GM12878 (cell line): ENCODE results near the gene URAD. TPM values are rescaled to one million over a fixed set of nuclear protein-coding genes. Genes with fewer than 3 reads are reported as not detected.

Experiments used
- ATAC-seq: fragments of 200-7000 bp; cut with Tn5 transposase; 3 replicates; pipeline ENCODE4 v1.9.1; 2020; ENCODE audit warnings: mild to moderate bottlenecking, moderate library complexity
- BruUV-seq: library from RNA; stranded (reverse); fragments of 400-500 nt; replicated peaks from 2 replicates; lab custom pipeline; 2021; lab: Mats Ljungman, UMichigan
- CTCF ChIA-PET: fragments of 300-600 bp; sonication (Branson Sonifier 250); formaldehyde crosslinking; extraction: SDS; loops from one replicate; lab custom pipeline; 2021; ENCODE audit warnings: inconsistent platforms; lab: Yijun Ruan, JAX
- POLR2A ChIA-PET: fragments of 350-600 bp; formaldehyde crosslinking; extraction: SDS; loops from one replicate; lab custom pipeline; 2021; ENCODE audit warnings: inconsistent platforms; lab: Charles Lee
- RAD21 ChIA-PET: fragments of 300-600 bp; sonication (Branson Sonifier 250); formaldehyde crosslinking; loops from one replicate; lab custom pipeline; 2023; ENCODE audit warnings: antibody characterized with exemption; ENCODE audit not compliant: unreplicated experiment; lab: Charles Lee
- SMC1A ChIA-PET: fragments of 300-600 bp; sonication (Branson Sonifier 250); formaldehyde crosslinking; loops from one replicate; lab custom pipeline; 2023; ENCODE audit not compliant: unreplicated experiment, uncharacterized antibody; lab: Charles Lee
- DNase-seq: peaks from one replicate; pipeline ENCODE4 v3.0.0-alpha.2; 2011; ENCODE audit warnings: low read depth, low spot score
- FAIRE-seq: peaks from 3 replicates; lab custom pipeline; 2011; peaks lifted over from hg19 to GRCh38; lab: Jason Lieb, UNC
- H2AFZ ChIP-seq: 2 replicates; pipeline ENCODE4 v1.6.0; 2011; ENCODE audit warnings: low read depth, low read length, control low read depth; ENCODE audit not compliant: control insufficient read depth
- H3K27ac ChIP-seq: 2 replicates; pipeline ENCODE4 v1.5.1; 2011; ENCODE audit warnings: control low read depth; ENCODE audit not compliant: control insufficient read depth, insufficient read depth
- H3K27me3 ChIP-seq, 2 experiments: replicated peaks in 1 of 2; 2 replicates each; pipeline versions ENCODE4 v1.6.0 to v1.6.1; 2011; ENCODE audit warnings: low read length in 1 of 2; ENCODE audit not compliant: control insufficient read depth in 2 of 2, insufficient read depth in 2 of 2
- H3K36me3 ChIP-seq, 2 experiments: 2 replicates each; pipeline ENCODE4 v1.5.1; 2011; ENCODE audit warnings: low read length in 1 of 2; ENCODE audit not compliant: control insufficient read depth in 2 of 2, insufficient read depth in 2 of 2
- H3K4me1 ChIP-seq: 2 replicates; pipeline ENCODE4 v1.6.1; 2011; ENCODE audit warnings: mild to moderate bottlenecking, low read length, moderate library complexity, mixed read lengths; ENCODE audit not compliant: control insufficient read depth, insufficient read depth
- H3K4me2 ChIP-seq: 2 replicates; pipeline ENCODE4 v1.6.0; 2011; ENCODE audit warnings: control low read depth; ENCODE audit not compliant: control insufficient read depth, insufficient read depth
- H3K4me3 ChIP-seq: fragments of 200-600 bp; sonication (generic); 2 replicates; pipeline ENCODE4 v1.5.1; 2016
- H3K79me2 ChIP-seq: 2 replicates; pipeline ENCODE4 v1.6.0; 2011; ENCODE audit warnings: low read length; ENCODE audit not compliant: control insufficient read depth, insufficient read depth
- H3K9ac ChIP-seq: 2 replicates; pipeline ENCODE4 v1.8.0; 2011; ENCODE audit warnings: low read length, control low read depth, mixed read lengths; ENCODE audit not compliant: control insufficient read depth, insufficient read depth
- H3K9me3 ChIP-seq: replicated peaks from 3 replicates; pipeline ENCODE4 v1.5.1; 2011; ENCODE audit warnings: mild to moderate bottlenecking, low read length; ENCODE audit not compliant: control insufficient read depth, insufficient read depth
- H4K20me1 ChIP-seq: 2 replicates; pipeline ENCODE4 v1.6.0; 2011; ENCODE audit not compliant: control insufficient read depth, insufficient read depth
- CREB1 ChIP-seq: IDR thresholded peaks from 2 replicates; pipeline ENCODE4 v1.6.1; 2012; ENCODE audit warnings: low read depth, mild to moderate bottlenecking, inconsistent platforms
- ELK1 ChIP-seq: IDR thresholded peaks from 2 replicates; pipeline ENCODE4 v1.6.1; 2012; ENCODE audit warnings: low read depth, low read length, improper control_type of control experiment
- GABPA ChIP-seq: IDR thresholded peaks from 2 replicates; pipeline ENCODE4 v1.6.1; 2014; ENCODE audit warnings: antibody characterized with exemption, low read depth, mild to moderate bottlenecking, inconsistent platforms
- NBN ChIP-seq: fragments of 450-650 bp; IDR thresholded peaks from 2 replicates; pipeline ENCODE4 v1.6.1; 2016
- SUZ12 ChIP-seq: fragments of 200-600 bp; sonication (generic); IDR thresholded peaks from one replicate; pipeline ENCODE4 v1.6.1; 2018; ENCODE audit warnings: antibody characterized with exemption, mild to moderate bottlenecking; ENCODE audit not compliant: unreplicated experiment
- ZBTB40 ChIP-seq: fragments of 450-650 bp; IDR thresholded peaks from 2 replicates; pipeline ENCODE4 v1.6.1; 2016; ENCODE audit warnings: mild to moderate bottlenecking, moderate library complexity, borderline replicate concordance
- WGBS: methylation state at CpG from one replicate; pipeline ENCODE4 v1.1.6; 2016; ENCODE audit warnings: low lambda C conversion rate; ENCODE audit not compliant: insufficient replicate concordance, insufficient coverage; ENCODE audit errors: missing lambda C conversion rate; 5-methylcytosine and 5-hydroxymethylcytosine counted together
- in situ Hi-C: fragments of 300-500 bp; cut with MboI; formaldehyde crosslinking; loops from 9 replicates; pipeline ENCODE4 v1.14.3; 2018; ENCODE audit warnings: mixed read lengths
- intact Hi-C: fragments of 100-400 bp; cut with micrococcal nuclease; formaldehyde crosslinking; loops from one replicate; pipeline ENCODE4 v1.14.2; 2022; ENCODE audit not compliant: unreplicated experiment
- polyA plus RNA-seq, 11 experiments: library from polyadenylated mRNA; depleted of rRNA in 4 of 11; unstranded in 6 of 11; stranded (reverse) in 5 of 11; fragments of >200 nt; fragmentation: Nextera tagmentation in 4 of 11; fragmentation: Illumina TruSeq in 1 of 11; extraction: Ambion mirVana in 4 of 11; extraction: Trizol in 1 of 11; gene quantifications; 1 replicate in 1 of 11; 2 replicates in 10 of 11; pipeline versions ENCODE4 v1.2.1 to v1.2.3, GENCODE V29; 2011 to 2016; ENCODE audit warnings: inconsistent platforms in 2 of 11, missing spikeins in 2 of 11, low read depth in 1 of 11
- total RNA-seq, 4 experiments: library from RNA; depleted of rRNA in 3 of 4; stranded (reverse); fragments of >200 nt in 3 of 4; fragmentation: Illumina TruSeq in 1 of 4; extraction: Trizol in 1 of 4; gene quantifications; 2 replicates each; pipeline versions ENCODE4 v1.2.1 to v1.2.3, GENCODE V29; 2013 to 2021

The URAD gene
- total and polyA plus RNA-seq, 10 of the 15 experiments (the other 5 are each of a cell fraction or from before 2014, with no cell fraction given) = not detected

DNA sequence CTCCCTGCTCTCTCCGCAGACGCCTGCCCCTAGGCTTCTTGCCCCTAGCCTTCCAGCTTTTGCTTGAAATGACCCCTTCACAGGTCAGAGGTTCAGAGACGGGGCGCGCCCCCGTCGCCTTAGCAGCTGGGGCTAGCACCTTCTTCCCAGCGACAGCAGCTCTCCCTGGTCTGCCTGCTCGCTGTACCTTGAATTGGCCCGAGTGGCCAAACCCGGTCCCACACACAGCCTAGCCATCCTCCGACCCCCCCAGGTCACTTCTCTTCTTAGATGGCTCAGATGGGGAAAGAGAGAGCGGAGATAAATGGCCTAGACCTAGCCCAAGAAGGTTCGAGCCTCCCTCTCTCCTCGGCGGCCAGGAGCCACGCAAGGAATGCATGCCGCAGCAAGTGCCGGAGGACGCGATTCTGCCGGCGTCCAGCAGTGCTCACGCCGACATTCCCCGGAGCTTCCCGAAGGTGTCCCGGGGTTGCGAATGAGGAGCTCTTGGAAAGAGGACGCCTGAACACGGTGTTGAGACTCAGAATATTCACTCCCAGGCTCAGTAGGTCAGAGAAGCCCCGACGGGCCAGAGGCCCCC is 20.7 kb downstream of the URAD start:
- peaks cover 16 to 22% of the 10 kb centered on the region in 2 experiments for H3K27me3 ChIP-seq
- no peaks in the 10 kb centered on the region for H4K20me1 ChIP-seq
- 21% methylated on average over 33 of the region's 33 CpGs for WGBS
- intact Hi-C loops (no loop called here), in situ Hi-C loops (no loop called here)
- H3K9ac ChIP-seq = no peak overlapping the region
- SMC1A ChIA-PET = no interaction called here
- DNase-seq (no peak), ATAC-seq (no peak)
- no peak overlapping the region for H3K4me2 ChIP-seq
- no peak overlapping the region for H2AFZ ChIP-seq
- no peaks in the 10 kb centered on the region for H3K4me1 ChIP-seq
- BruUV-seq = no TSS peak
- no peaks in the 10 kb centered on the region for H3K9me3 ChIP-seq
- RAD21 ChIA-PET = no interaction called here
- no peak overlapping the region for H3K4me3 ChIP-seq
- H3K79me2 ChIP-seq = no peaks in the 10 kb centered on the region
- no peak overlapping the region for H3K27ac ChIP-seq
- no peaks in the 10 kb centered on the region for H3K36me3 ChIP-seq
- POLR2A ChIA-PET = no interaction called here
- TF ChIP-seq SUZ12 (peak; percentile 7), ZBTB40 (no peak), CREB1 (no peak), ELK1 (no peak), GABPA (no peak), NBN (no peak)
- TF ChIP-seq, all 136 proteins: peak for 1
- no peak for FAIRE-seq
- CTCF ChIA-PET = no interaction called here
